Subcutaneous abdominal adipose tissue (tissue), 5 donors: Measurements from ENCODE around the gene CPNE5.

Experiments
- H3K27ac ChIP-seq: one replicate; pipeline ENCODE4 v1.7.0; 2013; ENCODE audit warnings: low read depth, mild to moderate bottlenecking, inconsistent platforms, low read length, moderate library complexity
- H3K27me3 ChIP-seq, 5 donors: one replicate each; pipeline ENCODE4 v1.7.0; 2013; ENCODE audit warnings: low read length in 5 of 5, inconsistent platforms in 1 of 5; ENCODE audit not compliant: control insufficient read depth in 5 of 5, insufficient read depth in 4 of 5
- H3K36me3 ChIP-seq, 5 donors: one replicate each; pipeline ENCODE4 v1.7.0; 2013; ENCODE audit warnings: low read length in 5 of 5; ENCODE audit not compliant: control insufficient read depth in 5 of 5, insufficient read depth in 5 of 5
- H3K4me1 ChIP-seq, 5 donors: one replicate each; pipeline ENCODE4 v1.7.0; 2013; ENCODE audit warnings: low read length in 5 of 5, mild to moderate bottlenecking in 3 of 5, moderate library complexity in 1 of 5; ENCODE audit not compliant: control insufficient read depth in 5 of 5, insufficient read depth in 5 of 5
- H3K4me3 ChIP-seq, 5 donors: one replicate each; pipeline ENCODE4 v1.7.0; 2013; ENCODE audit warnings: low read length in 5 of 5, low read depth in 1 of 5
- H3K9ac ChIP-seq, 5 donors: one replicate each; pipeline ENCODE4 v1.7.0; 2013; ENCODE audit warnings: low read length in 5 of 5, mild to moderate bottlenecking in 4 of 5, moderate library complexity in 3 of 5
- H3K9me3 ChIP-seq, 5 donors: one replicate each; pipeline ENCODE4 v1.7.0; 2013; ENCODE audit warnings: low read length in 5 of 5; ENCODE audit not compliant: control insufficient read depth in 5 of 5
- donor health status: healthy.
- donor health status: healthy.
- donor health status: healthy.
- donor health status: healthy.
- donor health status: healthy.

Gene CPNE5

DNA sequence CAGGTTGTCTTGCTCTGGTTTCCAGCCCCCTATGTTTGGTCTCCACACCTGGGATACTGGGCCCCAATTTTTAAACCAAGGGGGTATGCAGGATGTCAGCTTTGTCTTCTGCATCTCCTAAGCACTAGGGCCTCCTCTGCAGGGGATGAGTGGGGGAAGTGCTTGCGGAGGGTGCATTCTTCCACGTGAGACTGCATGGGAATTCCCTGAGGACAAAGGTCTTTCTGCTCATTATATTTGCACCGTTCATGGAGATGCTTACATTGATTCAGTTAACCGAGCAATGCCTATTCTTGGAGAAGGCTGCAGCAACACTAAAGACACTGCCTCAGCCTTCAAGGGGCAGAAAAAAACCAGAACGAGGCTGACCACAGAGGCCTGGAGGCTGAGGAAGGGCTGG is 96.2 kb downstream of the CPNE5 start:
- Histone ChIP-seq H3K4me1 (peaks cover 0 to 16% (median 12%) of the 10 kb centered on the region in 5 donors), H3K4me3 (no peak overlapping the region), H3K9ac (no peak overlapping the region), H3K27me3 (peaks cover 0 to 8% (median 0%) of the 10 kb centered on the region in 5 donors), H3K36me3 (no peaks in the 10 kb centered on the region), H3K9me3 (peaks cover 0 to 4% (median under 1%) of the 10 kb centered on the region in 5 donors), H3K27ac (no peak overlapping the region)

DNA sequence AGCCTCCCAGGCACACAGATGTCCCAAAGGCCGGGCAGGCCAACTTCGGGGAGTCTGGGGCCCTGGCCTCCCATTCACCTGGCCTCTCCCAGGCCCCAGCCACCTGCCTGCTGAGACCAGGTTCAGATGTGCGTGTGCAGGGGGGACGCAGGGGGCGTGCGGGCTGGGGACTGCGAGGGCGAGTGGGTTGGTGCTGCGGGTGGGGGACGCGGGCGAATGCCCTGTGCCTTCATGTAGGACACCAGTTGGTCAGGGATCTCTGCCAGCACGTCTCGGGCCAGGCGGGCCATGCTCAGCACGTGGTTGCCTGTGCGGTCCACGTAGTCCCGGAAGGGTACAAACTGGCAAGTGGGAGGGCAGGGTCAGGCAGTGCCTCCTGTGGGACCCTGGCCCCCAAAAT is 97.1 kb downstream of the CPNE5 start:
- no peak overlapping the region for H3K4me3 ChIP-seq
- H3K9me3 ChIP-seq, result peaks cover 0 to 4% (median 0%) of the 10 kb centered on the region in 5 donors
- H3K9ac ChIP-seq, result no peak overlapping the region
- H3K4me1 ChIP-seq, result peaks cover 0 to 16% (median 12%) of the 10 kb centered on the region in 5 donors
- no peak overlapping the region for H3K27ac ChIP-seq
- no peaks in the 10 kb centered on the region for H3K36me3 ChIP-seq
- peaks cover 0 to 8% (median 0%) of the 10 kb centered on the region in 5 donors for H3K27me3 ChIP-seq

DNA sequence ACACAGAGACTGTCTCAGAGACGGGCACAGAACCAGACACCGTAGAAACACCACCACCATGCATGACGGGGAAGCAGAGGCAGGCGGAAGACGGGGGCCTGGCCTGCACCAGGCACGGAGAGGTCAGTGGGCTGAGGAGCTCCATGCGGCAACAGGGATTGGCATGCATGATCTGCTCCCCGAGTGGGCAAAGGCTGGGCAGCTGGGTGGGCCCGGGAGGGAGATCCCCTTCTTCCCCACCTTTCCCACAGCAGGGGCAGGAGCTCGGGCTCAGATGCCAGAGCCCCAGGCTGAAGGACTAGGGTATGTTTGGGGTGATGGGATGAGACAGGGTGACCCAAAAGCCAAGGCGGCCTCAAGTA is 98.4 kb downstream of the CPNE5 start:
- no peak overlapping the region for H3K27ac ChIP-seq
- no peaks in the 10 kb centered on the region for H3K36me3 ChIP-seq
- peaks cover 0 to 4% (median 0%) of the 10 kb centered on the region in 5 donors for H3K9me3 ChIP-seq
- H3K4me3 ChIP-seq, result no peak overlapping the region
- H3K4me1 ChIP-seq, result peaks cover 3 to 21% (median 12%) of the 10 kb centered on the region in 5 donors
- no peak overlapping the region for H3K9ac ChIP-seq
- H3K27me3 ChIP-seq, result peaks cover 0 to 8% (median 0%) of the 10 kb centered on the region in 5 donors

DNA sequence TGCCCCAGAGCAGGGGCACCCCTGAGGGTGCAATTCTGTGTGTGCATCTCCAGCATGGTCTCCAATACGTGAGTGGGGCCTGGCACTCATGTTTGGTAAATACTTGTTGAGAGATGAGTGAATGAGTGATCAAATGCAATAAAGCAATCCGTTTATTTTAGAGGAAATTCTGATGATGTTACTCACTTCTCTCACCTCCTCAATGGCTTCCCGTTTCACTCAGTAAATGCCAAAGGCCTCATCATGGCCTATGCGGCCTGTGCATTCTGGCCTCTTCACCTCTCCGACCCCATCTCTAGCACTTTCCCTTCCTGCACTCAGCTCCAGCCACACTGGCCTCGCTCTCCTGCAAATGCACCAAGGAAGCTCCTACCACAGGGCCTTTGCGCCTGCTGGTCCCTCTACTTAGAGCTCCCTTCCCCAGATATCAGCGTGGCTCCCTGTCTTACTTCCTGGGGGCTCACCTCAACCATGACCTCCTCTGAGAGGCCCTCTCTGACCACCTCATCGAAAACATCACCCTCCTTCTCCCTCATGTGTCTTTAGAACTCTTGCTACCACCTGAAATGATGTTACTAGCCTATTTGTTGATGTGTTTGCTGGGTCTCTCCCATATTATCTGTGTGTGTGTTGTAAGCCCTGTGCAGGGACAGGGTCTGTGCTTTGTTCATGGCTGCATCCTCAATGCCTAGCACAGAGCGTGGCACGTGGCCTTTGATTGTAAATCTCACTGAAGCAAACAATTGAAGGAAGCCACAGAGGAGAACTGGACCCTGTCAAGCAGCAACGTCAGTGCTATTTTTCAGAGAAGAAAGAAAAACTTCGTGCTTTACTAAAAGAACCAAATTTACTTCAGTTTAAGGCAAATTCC is 99.1 kb downstream of the CPNE5 start:
- H3K36me3 ChIP-seq, result no peaks in the 10 kb centered on the region
- H3K27me3 ChIP-seq, result peaks cover 0 to 8% (median 0%) of the 10 kb centered on the region in 5 donors
- H3K9me3 ChIP-seq, result peaks cover 0 to 4% (median 0%) of the 10 kb centered on the region in 5 donors
- no peak overlapping the region for H3K4me3 ChIP-seq
- no peak overlapping the region for H3K27ac ChIP-seq
- H3K4me1 ChIP-seq, result peaks cover 8 to 27% (median 14%) of the 10 kb centered on the region in 5 donors
- no peak overlapping the region for H3K9ac ChIP-seq

DNA sequence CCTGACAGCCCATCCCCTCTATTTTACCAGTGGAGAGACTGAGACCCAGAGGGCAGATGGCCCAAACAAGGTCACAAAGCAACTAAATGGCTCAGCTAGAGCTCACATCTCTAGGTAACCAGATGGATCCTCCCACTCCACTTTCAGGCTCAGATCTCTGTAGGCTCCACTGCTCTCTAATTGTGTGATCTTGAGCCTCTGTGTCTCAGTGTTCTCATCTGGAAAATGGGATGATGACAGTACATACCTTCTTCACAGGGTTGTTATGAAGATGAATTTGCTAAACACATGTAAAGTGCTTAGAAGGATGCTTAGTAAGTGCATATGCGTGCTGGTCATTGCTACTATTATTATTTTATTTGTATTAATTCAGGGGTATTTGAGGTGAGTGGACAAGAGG is 101.1 kb downstream of the CPNE5 start:
- Histone ChIP-seq H3K36me3 (no peaks in the 10 kb centered on the region), H3K9me3 (peaks cover 0 to 4% (median 0%) of the 10 kb centered on the region in 5 donors), H3K9ac (no peak overlapping the region), H3K4me1 (peaks cover 15 to 37% (median 20%) of the 10 kb centered on the region in 5 donors), H3K4me3 (no peak overlapping the region), H3K27me3 (peaks cover 0 to 12% (median 0%) of the 10 kb centered on the region in 5 donors), H3K27ac (no peak overlapping the region)

DNA sequence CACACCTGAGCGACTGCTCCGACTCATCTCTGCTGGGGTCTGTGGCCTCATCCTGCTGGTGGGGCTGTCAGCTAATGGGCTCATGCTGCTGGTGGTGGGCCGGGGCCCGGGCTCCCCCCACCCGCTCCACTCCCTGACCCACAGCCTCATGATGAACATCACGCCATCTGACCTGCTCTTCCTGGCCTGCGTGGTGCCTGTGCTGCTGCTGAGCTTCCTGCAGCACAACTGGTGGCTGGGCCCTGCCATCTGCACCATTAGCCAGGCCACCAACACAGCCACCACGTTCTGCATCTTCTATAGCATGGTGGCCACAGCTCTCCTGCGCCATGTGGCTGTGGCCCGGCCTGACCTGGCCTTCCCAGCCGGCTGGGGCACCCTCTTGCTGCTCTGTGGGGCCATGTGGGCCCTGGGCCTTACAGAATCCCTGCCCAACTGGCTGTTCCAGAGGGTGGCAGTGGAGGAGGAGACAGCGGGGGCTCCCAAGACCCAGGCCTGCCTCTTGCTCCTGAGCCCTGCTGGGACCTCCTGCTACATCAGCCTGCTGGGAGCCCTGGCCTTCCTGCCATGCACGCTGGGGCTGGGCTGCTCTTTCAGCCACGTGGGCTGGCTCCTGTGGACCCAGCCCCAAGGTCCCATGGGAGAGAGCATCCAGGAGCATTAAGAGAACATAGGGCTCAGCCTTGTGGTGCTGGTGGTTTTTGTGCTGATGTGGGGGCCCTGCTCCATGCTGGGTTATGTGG is 102.0 kb downstream of the CPNE5 start:
- H3K27ac ChIP-seq, result no peak overlapping the region
- no peaks in the 10 kb centered on the region for H3K36me3 ChIP-seq
- peaks cover 0 to 4% (median 0%) of the 10 kb centered on the region in 5 donors for H3K9me3 ChIP-seq
- peaks cover 15 to 37% (median 20%) of the 10 kb centered on the region in 5 donors for H3K4me1 ChIP-seq
- no peak overlapping the region for H3K9ac ChIP-seq
- no peak overlapping the region for H3K4me3 ChIP-seq
- peaks cover 0 to 9% (median 0%) of the 10 kb centered on the region in 5 donors for H3K27me3 ChIP-seq

DNA sequence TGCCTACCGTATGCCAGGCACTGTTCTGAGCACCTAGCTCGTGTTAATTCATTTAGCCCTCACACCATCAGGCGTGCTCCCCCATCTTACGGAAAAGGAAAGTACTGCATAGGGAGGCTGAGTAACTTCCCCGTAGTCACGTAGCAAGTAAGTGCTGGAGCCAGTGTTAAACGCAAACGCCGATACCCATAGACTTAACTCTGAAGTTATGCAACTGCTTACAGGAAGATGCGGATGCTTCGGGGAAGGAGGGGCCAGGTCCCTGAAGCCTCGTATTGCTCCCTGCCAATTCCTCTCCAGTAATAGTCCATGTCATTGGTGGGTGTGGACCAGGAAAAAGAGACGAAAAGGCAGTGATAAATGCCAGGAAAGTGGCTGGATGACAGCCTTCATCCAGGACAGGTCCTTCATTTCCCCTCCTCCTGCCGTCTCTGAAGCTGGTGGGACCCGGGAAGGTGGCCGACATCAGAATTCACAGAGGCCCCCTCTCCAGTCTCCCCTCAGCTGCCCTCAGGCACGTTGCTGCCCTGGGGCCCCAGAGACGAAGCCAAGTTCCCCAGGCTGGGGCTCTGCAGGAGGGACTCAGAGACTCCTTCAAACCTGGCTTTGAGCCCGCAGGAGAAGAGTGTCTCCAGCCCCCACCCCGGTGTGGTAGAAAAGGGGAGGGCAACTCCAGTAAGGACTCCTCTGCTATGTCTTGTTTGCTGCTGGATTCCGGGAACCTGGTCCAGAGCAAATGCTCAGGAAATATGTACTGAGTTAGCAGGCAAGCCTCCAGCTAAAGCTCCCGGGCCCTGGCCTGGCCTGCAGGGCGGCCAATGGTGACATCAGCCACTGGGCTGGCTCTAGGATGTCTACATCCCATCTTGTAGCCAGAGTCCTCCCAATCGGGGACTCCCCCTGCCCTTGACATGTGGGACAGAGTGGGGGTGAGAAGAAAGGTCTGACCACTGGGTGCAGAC is 103.9 kb downstream of the CPNE5 start:
- Histone ChIP-seq H3K4me1 (peaks cover 14 to 28% (median 20%) of the 10 kb centered on the region in 5 donors), H3K4me3 (peak overlapping the region in 4 of 5 donors; percentile 46 to 55 (median 50)), H3K9ac (peak overlapping the region in 4 of 5 donors; percentile 57 to 77 (median 72)), H3K9me3 (peaks cover 0 to 4% (median 0%) of the 10 kb centered on the region in 5 donors), H3K27ac (peak overlapping the region; percentile 92), H3K27me3 (peaks cover 0 to 12% (median 0%) of the 10 kb centered on the region in 5 donors), H3K36me3 (no peaks in the 10 kb centered on the region)

DNA sequence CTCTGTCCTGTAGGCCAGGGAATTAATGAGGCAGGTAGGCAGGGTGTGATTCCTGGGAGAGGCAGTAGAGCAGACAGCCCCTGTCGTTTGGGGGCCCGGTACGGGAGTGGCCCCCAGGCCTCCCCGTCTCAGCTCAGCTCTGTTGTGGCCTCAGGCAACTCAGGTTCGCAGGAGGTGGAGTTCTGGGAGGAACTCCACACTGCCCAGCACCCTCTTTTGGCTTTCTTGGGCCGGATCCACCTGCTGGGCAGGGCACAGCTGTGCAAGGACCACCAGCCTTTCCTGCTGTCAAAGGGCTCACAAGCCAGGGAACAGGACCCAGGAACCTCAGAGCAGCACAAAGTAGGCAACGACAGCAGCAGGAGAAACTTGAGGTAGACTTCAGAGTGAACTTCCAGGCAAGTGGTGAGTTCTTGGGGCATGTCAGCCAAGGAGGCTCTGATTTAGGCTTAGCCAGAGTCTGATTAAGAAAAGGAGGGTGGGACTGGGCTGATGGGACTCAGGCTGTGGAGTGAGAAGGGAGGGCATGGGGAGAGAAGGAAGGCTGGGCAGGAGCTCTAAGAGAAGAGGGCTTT is 104.7 kb downstream of the CPNE5 start:
- peaks cover 0 to 12% (median 0%) of the 10 kb centered on the region in 5 donors for H3K27me3 ChIP-seq
- H3K27ac ChIP-seq, result peak overlapping the region; percentile 92
- H3K9ac ChIP-seq, result peak overlapping the region in 4 of 5 donors; percentile 40 to 72 (median 58)
- H3K36me3 ChIP-seq, result no peaks in the 10 kb centered on the region
- H3K4me1 ChIP-seq, result peaks cover 14 to 24% (median 20%) of the 10 kb centered on the region in 5 donors
- H3K4me3 ChIP-seq, result peak overlapping the region in 4 of 5 donors; percentile 46 to 55 (median 50)
- peaks cover 0 to 4% (median 0%) of the 10 kb centered on the region in 5 donors for H3K9me3 ChIP-seq

DNA sequence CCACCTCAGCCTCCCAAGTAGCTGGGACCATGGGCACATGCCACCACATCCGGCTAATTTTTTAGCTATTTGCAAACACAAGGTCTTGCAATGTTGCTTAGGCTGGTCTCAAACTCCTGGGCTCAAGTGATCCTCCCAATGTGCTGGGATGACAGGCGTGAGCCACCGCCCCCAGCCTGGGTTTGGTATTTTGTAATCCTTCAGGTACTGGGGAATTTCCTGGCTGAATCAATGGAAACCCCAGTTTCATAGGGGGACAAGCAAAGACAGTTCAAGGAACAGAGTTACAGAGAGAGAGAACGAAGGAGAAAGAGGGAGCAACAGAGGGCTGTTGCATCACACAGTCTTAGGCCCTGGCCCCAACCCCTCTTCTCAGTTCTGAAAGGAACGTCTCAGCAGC is 105.9 kb downstream of the CPNE5 start:
- no peaks in the 10 kb centered on the region for H3K36me3 ChIP-seq
- no peaks in the 10 kb centered on the region for H3K9me3 ChIP-seq
- H3K27me3 ChIP-seq, result peaks cover 0 to 7% (median 0%) of the 10 kb centered on the region in 5 donors
- H3K4me3 ChIP-seq, result no peak overlapping the region
- no peak overlapping the region for H3K9ac ChIP-seq
- no peak overlapping the region for H3K27ac ChIP-seq
- peaks cover 12 to 34% (median 26%) of the 10 kb centered on the region in 5 donors for H3K4me1 ChIP-seq
